Dermis blood vessel endothelial cell (primary cell): ENCODE data around the gene CASKIN2. TPM values are rescaled to one million over a fixed set of nuclear protein-coding genes. Genes with fewer than 3 reads are reported as not detected.

Source experiments
- DNase-seq: peaks from one replicate; pipeline ENCODE4 v3.0.0; 2010
- total RNA-seq: library from RNA; depleted of rRNA; stranded (reverse); fragments of >200 nt; gene quantifications from 2 replicates; pipeline ENCODE4 v1.2.3, GENCODE V29; 2014

The CASKIN2 gene
- total RNA-seq, 1 donor from 2014 or later, result 12.1 TPM

GRCh38 chr17:75504347-75505151, 10.8 kb downstream of the CASKIN2 start:
- DNase-seq, result peak; percentile 48

DNA sequence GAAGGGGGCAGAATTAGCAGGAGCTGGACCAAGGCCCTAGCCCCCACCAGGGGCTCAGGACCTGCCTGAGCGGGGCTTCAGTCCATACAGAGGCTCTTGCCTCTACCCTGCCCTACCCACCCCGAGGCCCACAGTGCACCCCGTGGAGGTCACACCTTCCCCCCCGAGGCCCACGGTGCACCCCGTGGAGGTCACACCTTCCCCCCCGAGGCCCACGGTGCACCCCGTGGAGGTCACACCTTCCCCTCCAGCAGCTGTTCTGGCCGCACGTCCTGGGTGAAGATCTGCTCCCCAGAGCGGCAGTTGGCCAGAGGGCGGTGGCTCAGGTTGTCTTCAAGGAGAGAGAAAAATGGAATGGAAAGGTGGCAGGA, 11.4 kb downstream of the CASKIN2 start:
- DNase-seq, result no peak

- no peak for DNase-seq
Measured at GRCh38 chr17:75503337-75503950, 11.9 kb downstream of the CASKIN2 start.

- DNase-seq, result no peak
Measured at GRCh38 chr17:75502721-75503329, 12.5 kb downstream of the CASKIN2 start.

DNA sequence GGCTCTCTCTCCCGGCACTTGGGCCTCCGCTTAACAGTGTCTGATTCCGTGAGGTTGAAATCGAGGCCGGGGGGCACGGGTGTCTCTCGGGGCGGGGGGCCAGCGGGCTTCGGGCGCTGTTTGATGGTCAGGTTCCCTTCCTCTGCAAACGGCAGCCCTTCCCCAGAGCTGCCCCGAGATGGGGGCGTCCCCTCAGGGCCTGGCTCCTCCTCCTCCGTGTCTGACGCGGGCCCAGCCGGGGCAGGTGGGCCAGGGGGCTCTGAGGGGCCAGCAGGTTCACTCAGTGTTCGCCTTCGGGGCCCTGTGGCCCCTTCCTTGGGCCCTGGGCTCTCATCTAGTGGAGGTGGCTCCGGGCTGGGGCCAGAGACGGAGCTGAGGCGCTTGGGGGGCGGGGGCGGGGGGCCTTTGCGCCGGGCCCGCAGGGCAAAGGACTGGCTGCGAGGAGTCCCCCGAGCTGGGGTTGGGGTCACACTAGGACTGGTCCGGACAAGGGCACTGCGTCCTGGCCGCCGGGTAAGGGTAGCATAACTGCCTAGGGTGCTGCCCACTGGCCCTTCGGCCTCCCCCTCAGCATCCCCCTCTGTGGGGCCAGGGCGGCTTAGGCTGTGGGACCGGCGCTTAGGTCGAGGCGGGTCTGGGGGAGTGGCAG, 13.1 kb downstream of the CASKIN2 start:
- no peak for DNase-seq

DNA sequence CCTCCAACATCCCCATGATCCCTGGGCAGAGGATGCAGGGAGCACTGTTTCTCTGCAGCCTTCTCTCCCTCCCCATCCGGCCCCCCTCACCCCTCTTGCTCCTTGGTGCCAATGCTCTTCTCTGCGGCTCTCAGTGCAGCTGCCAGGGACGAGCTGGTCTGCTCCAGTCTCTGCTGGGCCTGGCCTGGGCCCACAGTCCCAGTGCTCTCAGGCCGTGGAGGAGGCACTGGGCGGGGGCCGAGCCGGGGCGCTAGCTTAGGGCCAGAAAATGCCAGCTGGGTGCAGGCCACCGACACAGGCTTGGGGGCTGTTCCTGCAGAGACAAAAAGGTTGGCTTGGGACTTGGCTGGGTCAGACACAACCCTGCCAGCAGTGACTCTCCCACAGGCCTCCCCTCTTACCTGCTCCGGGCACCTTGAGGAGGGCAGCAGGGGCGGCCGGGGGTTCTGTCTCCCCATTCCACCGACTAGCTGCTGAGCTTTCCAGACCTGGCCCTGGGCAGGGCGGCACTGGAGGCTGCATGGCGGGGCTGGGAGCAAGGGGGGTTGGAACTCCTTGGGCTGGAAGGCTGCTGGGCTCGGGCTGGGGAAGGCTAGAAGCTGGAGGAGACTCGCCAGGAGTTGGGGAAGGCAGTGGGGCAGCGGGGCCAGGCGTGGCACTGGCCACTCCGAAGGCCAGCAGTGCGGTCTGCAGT, 13.8 kb downstream of the CASKIN2 start:
- DNase-seq, result no peak

- no peak for DNase-seq
Measured at GRCh38 chr17:75500419-75501216, 14.7 kb downstream of the CASKIN2 start.

DNA sequence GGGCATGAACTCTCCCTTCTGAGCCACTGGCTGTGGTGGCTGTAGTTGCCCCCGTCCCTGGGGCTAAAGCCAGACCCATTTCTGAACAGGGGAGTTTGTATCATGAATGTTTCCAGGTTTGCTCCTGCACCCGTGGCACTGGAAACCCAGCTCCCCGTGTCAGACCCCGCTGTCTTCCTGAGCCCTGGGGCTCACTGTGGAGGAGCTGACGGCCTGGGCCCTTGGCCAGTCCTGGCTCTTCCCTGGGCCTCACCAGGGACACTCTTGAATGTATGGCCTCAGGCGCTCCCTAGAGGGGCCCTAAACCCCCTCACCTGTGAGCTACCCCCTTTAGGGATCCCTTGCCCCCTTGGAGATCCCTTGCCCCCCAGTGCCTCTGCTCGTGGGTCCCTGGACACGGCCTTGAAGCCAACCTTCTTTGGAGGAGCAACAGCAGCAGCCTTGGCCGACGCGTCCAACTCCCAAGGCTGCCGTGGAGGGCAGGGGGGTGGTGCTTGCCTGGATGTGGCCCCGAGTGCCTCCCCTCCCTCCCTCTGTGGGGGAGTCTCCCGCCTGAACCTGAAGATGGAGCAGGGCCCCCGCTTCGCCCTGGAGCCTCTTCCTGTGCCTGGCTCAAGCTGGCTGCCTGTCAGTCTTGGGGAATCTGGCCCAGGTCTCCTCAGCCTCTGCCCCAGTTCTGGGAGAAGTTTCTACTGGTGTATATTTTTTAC, 15.9 kb downstream of the CASKIN2 start:
- no peak for DNase-seq

- no peak for DNase-seq
Measured at GRCh38 chr17:75498726-75499213, 16.6 kb downstream of the CASKIN2 start.

- peak; percentile 54 for DNase-seq
Measured at GRCh38 chr17:75498039-75498725, 17.2 kb downstream of the CASKIN2 start.

GRCh38 chr17:75496005-75496404, 19.3 kb downstream of the CASKIN2 start:
- no peak for DNase-seq

DNA sequence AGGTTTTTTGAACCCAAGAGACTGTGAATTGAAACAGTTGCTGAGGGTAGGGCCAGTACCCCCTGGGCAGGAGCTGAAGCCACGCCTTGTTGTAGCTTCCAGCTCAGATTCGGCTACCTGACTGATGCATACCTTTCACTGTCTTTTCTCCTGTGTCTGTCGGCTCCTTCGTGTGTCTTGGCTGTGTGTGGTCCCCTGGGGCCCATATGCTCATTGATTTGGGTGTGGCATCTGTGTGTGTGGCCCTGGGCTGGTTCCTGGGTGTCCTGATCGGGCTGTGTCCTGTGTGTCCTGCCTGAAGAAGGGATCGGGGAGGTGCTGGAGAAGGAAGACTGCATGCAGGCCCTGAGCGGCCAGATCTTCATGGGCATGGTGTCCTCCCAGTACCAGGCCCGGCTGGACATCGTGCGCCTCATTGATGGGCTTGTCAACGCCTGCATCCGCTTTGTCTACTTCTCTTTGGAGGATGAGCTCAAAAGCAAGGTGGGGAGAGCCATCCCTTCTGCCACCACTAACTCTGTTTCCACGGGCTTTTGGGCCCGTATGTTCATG, 20.9 kb downstream of the CASKIN2 start:
- no peak for DNase-seq

DNA sequence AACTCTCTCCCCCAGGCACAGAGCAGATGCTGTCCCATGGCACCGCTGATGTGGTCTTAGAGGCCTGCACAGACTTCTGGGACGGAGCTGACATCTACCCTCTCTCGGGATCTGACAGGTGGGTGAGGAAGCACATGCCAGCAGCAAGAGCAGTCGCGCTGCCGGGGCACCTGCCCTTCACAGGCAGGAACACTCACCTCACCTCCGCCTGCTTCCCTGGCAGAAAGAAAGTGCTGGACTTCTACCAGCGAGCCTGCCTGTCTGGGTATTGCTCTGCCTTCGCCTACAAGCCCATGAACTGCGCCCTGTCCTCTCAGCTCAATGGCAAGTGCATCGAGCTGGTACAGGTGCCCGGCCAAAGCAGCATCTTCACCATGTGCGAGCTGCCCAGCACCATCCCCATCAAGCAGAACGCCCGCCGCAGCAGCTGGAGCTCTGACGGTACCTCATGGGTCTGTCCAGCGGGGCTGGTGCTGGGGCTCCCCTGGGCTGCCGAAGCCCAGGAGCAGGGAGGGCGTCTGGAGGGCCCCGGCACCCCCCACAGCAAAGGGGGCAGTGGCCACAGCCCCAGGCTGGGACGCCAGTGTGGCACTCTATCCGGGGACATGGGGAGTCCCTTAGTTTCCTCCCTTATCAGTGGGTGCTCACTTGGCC, 21.7 kb downstream of the CASKIN2 start:
- DNase-seq, result no peak

DNA sequence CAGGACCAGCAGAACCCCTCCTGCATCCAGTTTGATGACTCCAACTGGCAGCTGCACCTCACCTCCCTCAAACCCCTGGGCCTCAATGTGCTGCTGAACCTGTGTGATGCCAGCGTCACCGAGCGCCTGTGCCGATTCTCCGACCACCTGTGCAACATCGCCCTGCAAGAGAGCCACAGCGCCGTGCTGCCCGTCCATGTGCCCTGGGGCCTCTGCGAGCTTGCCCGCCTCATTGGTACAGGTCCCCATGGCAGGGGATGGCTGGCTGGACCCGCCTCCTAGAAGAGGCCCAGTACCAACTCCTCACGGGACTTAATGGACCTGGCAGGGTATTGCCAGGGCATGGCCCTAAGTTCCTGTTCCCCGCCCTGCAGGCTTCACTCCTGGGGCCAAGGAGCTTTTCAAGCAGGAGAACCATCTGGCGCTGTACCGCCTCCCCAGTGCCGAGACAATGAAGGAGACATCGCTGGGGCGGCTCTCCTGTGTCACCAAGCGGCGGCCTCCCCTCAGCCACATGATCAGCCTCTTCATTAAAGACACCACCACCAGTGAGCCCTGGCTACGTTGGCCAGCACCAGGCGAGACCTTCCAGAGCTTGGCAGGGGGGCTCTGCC, 22.7 kb downstream of the CASKIN2 start:
- no peak for DNase-seq

DNA sequence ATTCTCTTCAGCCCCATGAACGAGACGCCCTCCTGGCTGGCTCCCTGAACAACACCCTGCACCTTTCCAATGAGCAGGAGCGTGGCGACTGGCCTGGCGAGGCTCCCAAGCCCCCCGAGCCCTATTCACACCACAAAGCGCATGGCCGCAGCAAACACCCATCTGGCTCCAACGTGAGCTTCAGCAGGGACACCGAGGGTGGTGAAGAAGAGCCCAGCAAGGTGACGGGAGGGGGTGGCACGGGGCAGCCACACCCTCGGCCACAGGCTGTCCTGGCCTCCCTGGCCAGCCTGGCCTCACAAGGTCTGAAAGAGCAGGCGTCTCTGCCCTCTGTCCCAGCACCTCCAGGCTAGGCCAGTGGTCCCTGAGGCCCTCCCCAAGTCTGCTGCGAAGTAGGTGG, 23.7 kb downstream of the CASKIN2 start:
- no peak for DNase-seq

DNA sequence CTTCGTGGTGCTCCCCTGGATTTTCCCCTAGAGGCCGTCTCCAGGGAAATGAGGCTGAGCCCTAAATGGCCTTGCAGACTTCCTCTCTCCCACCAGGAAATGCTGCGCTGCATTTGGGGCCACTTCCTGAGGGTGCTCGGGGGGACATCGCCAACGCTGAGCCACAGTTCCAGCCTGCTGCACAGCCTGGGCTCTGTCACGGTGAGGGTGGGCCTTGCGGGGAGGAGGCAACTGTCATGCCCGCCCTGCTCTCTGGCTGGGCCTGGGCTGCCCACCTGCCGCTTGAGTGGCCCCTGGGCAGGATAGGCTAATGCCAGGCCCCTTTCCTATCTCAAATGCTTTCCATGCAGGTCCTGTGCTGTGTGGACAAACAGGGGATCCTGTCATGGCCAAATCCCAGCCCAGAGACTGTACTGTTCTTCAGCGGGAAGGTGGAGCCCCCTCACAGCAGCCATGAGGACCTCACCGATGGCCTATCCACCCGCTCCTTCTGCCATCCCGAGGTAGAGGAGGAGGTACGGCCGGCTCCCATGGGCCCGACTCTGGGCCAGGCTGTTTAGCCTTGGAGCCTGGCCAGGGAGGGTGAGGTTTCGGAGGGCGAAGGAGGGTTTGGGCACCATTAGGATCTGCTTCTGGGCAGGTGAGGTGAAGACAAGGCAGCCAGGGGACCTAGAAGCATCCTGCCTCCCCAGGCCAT, 24.2 kb downstream of the CASKIN2 start:
- no peak for DNase-seq

- DNase-seq, result no peak
Measured at GRCh38 chr17:75490173-75490743, 25.1 kb downstream of the CASKIN2 start.

DNA sequence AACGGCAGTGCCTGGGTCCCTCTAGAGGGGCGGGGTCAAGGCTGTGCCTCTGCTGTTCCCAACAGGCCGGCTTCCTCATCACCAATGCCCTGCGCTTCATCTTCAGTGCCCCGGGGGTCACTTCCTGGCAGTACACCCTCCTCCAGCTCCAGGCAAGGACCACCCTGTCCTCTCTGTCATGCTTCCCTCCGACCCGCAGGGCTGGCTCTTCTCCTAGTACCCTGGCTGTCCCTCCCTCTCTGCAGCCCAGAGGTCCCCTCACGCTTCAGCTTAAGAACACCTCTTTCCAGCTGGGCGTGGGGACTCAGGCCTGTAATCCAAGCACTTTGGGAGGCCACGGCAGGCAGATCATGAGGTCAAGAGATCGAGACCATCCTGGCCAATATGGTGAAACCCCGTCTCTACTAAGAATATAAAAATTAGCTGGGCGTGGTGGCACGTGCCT, 25.8 kb downstream of the CASKIN2 start:
- DNase-seq, result no peak
